NCI-H1436 treated with DMSO at 0.1 percent for 48 hours (cell line): Measurements from ENCODE around the gene LZIC.
"Not testable (repeated sequence)": the region's sequence is repeated elsewhere in the genome, so short reads cannot be mapped to it uniquely, and the experiment has no call there.

ENCODE experiments used
- DNase-seq: peaks from one replicate; lab custom pipeline; 2025; lab: John Stamatoyannopoulos, UW

The LZIC gene

DNA sequence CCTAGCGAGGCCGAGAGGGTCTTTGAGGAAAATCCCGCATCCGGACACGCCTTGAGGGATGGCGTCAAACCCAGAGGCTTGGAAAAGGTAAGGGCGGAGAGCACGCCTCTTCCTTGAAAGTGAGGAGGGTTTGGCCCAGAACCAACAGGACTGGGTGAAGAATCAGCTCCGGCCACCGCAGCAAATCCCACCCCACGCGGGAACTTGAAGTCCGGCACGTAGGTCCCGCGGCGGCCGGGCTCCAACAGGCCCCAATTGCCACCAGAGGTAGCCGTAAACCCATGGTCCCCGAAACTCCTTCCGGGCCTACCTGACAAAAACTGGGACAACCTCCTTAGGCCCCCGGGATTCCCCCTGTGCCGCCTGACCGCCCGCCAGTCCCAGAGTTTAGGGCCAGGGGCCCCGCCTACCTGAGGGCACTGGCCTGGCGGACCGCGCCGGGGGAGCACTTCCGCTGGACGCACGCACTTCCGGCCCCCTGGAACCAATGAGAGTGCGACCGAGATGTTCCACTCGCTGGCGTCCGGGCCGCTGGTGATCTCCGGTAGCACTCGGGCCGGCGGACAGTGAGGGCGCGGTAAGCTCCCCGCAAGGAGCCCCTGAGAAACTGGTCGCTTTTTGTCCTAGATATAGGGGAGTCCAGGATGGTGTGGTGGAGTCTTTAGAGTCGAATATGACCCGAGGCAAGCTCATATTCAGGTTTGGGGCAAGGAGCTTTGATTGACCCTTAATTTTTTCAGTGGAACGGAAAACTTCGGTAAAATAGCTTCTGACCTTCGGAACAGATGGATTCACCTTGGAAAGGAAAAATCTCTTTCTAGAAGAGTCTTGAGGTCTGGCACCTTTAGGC is at the start of gene LZIC, which contains the start of gene NMNAT1:
Gene LZIC (minus strand): TSS at position 453 of the 850 bp plus-strand sequence. CDS start 6,772 bp downstream, outside the sequence.
Gene NMNAT1 (plus strand): TSS at position 537 of the 850 bp plus-strand sequence. CDS start 28,599 bp downstream, outside the sequence.
- peak; percentile 48 for DNase-seq

DNA sequence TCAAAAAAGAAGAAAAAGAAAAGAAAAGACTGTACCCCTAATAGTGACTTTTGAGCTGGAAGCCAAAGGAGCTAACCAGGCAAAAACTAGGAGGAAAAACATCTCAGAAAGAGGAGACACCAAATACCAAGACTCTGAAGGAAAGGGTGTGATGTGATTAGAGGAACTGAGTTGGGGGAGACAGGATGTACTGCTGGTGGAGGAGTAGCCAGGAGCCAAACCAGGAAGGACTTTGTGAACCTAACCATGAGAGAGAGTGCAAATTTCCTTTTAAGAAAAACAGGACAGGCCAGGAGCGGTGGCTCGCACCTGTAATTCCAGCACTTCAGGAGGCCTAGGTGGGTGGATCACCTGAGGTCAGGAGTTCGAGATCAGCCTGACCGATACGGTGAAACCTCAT is 49.7 kb upstream of the LZIC start:
- DNase-seq, result no peak

DNA sequence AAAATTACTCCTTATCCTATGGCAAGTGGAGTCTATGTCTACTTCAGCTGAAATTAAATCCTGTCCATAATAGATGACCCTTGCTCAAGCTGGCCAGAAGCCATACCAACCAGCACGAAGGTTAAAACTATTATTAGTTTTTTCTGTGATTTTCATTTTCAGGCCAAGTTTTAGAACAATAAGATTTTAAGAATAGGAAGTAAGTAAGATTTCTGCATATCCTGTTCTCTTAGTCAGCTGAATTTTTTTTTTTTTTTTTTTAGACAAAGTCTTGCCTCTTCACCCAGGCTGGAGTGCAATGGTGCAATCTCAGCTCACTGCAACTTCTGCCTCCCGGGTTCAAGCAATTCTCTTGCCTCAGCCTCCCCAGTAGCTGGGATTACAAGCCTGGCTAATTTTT is 47.8 kb upstream of the LZIC start:
- DNase-seq, result no peak

DNA sequence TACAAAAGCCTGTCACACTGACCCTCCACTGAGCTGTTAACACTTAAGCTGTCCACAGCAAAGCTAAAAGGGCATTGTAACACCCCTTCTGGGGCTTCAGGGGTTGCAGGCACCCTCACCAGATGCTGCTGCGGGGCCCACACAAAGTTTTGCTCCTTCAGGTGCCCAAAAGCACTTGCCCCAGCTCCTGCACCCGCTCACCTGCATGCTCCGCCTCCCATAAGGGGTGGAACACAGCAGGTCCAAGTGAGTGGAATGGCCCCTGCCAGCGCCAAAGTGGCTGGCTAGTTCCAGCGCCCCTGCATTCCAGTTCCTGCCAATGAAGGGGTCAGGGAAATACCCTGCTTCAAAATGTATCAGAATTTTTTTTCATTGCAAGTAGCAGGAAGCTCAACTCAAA is 46.6 kb upstream of the LZIC start:
- no peak for DNase-seq

DNA sequence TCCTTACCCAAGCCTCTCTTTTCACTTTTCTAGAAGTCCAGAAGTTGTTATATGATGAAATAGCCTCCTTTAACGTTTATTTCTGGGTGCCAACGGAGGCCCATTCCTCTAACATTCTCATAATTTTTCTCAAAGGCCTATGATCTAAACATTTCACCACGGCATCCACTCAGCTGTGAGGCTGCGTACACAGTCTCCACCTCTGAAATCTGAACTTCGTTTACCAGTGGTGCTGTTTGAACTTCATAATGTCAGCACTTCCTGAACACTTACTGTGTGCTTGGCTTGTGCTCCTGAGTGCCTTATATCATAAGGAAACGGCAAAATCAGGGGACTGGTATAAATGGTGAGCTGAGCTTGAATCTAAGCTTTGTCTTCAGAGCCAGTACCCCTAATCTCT is 41.8 kb upstream of the LZIC start:
- DNase-seq, result no peak

DNA sequence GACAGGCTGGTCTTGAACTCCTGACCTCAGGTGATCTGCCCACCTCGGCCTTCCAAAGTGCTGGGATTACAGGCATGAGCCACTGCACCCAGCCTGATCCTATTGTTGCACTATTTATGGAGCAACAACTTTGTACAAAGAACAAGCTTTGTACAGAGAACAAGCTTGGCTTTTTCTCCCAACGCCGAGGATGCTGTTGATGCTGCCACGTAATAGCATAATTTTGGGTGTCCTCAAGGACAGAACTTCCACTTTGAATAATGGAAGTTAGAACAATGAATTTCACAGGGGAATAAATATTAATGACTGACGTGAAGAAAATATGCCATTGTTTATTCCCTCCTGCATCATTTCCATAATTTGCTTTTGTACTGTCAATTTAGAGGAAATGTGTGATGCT is 41.1 kb upstream of the LZIC start:
- no peak for DNase-seq

DNA sequence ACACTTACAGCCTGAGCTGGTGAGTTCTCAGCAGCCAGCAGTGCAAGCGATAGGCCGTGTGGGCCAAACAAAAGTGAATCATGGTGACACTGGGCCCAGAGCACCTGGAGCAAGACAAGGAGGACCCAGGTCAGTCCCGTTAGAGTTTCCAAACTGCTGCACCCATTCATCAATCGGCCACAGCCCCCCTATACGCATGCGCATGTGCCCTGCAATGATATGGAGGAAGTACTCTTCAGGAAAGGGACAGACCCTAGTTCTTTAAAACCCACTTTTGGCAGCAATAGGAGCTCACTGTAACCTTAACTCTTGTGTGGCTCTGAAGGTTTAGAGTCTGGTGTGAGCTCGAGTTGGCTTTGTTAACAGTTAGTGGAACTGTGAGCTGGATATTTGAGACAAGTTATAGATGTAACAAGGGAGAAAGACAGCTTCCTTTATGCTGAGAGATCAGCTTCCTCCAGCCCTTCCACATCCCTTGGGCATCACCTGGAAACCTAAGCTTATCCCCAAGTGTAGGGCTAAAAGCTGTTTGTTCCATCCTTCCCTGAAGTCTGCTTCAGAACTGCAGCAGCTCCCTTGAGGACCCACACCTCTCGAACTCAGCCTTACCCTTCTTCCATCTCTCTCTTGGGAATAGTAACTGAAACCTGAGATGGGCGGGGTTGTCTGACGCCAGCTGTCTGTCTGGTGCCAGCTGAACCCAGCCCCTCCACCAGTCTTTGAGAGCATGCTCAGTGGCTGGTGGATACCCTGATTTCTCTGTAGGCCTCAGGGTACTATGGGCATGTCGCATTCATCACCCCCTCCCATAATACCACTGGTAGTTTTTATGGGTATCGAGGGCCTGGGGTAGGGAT is 17.7 kb upstream of the LZIC start:
- peak; percentile 74 for DNase-seq

DNA sequence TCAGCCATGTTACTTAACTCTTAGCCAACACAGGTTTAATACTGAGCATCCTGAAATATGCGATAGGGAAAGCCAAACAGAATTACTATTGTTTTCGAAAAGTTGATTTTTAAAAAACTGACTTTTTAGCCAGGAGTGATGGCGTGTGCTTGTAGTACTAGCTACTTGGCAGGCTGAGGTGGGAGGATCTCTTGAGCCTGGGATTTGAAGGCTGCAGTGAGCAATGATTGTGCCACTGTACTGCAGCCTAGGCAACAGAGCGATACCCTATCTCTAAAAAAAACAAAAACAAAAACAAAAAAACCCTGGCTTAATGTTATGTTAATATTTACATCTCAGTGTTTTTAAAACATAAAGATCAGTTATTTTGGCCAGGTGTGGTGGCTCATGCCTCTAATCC is 16.8 kb upstream of the LZIC start:
- no peak for DNase-seq

DNA sequence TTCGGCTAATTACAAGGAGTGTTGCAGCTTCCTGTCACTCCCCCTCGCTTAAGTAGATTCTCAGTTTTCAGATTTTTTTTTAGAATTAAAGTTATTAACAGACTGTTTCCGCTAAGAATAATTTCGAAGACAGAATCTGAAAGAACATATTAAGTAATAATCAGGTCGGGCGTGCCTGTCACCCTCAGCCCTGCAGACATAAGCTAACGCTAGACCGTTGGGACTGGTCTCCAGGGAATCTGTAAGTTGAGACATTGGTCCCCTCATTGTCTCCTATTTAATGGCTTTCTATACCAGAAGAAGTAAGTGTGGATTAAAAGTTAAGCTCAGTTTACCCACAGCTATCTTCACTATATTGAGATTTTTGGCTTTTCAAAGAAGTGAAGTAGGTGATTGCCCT is 14.5 kb upstream of the LZIC start:
- peak; percentile 10 for DNase-seq

DNA sequence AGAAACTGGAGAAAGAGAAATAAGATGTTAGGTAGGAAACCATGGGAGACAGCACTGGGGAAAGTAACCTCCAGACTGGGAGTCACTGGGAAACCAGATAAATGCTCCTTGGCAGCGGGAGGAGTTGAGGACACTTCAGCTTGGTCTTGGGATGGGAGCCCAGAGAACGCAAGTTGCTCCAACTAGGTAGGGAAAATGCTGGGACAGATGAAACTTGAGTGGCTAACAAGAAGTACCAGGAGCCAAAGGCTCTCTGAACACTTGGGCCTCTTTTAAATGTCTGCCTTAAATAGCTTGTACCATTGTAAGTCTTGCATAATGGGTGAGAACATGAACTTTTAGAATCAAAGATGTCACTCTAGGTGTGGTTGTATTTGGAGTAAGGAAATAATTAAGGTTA is 3.1 kb upstream of the LZIC start:
- no peak for DNase-seq

DNA sequence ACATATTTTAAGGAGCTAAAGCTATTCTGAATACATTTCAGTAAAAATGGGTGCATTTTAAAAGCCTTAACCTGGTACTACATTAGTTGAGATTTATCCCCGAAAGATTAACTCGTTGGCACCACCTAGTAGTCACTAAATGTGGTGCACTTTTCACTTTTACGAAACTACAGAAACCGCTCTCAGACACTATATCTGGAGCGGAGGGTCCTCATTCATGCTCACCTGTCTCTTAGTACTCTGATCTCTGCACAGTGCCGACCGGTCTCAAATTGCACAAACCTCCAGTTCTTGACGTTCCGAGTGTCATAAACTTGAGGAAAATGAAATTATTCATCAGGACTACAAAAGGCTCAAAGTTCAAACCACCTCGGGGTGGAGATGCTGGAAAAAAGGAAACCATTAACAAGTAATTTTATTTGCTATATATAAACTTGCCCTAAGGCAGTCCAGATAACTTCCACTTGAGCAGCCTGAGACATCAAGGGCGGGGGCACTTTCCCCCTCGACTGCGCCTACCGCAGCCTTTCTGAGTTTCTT is 722 bp downstream of the LZIC start:
- DNase-seq, result no peak

DNA sequence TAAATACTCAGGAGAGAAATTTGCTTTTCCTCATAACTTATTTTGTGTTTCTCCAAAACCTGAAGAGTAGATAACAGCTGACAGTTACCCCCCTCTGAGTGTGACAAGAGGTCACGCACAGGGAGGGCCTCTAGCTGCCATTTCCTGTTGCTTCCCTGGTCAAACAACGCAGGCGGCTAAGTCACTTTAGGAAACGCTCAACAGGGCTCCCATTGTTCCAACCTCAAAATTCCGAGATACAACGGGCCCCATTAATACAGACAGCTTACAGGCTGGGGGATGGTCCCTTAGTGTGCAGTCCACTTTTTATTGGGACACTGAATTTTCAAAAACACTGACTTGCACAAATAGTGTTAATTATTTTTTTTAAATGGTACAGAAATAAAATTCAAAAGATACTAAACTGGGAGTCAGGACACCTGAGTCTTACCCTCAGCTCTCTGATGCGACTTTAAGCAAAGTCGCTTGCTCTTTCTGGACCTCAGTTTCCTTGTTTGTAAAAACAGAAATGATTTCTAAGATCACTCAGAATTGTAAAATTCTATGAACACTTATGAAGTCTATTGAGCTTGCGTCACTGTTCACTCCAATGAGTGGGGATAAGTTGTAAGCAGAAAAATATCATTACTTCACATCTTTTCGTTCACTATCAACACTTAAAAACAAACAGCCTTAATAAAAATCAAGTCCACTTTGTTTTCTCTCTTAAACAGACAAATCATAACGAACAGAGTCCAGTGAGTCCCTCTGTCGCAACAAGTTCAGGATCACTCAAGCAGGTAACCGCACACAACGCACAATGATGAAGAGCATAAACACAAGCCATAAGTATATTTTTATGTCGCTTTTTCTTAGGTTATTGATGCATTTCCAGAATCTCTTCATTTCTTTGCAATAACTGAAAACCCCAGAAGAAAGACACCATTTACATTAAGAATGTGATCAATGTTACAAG is 13.5 kb downstream of the LZIC start:
- DNase-seq, result no peak

DNA sequence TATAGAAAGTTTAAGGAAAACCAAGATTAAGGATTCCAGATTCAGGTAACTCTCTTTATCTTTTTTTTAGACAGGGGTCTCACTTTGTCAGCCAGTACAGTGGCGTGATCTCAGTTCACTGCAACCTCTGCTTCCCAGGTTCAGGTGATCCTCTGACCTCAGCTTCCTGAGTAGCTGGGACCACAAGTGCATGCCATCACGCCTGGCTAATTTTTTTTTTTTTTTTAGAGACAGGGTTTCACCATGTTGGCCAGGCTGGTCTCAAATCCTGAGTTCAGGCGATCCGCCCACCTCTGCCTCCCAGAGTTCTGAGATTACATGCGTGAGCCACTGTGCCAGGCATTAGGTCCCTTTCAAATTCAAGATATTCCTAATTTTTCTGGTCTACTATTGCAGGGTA is 15.9 kb downstream of the LZIC start:
- no peak for DNase-seq

DNA sequence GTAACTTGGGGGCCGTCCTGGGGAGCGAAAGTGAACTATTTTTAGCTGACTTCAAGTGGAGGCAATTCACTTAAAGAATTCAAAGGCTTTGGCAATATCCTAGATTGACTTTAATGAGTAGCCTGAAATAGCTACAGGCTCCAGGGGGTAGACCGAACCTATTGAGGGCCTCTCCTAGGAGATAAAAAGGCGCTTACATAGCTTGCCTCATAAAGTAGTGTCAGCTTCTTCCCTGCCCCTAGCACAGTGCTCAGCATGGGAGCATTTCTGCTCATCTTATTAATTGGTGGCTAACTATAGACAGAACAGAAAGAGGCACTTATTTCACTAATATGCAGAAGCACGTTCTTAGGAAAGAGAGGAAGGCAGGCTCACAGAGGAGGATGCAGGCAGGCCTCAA is 20.8 kb downstream of the LZIC start:
- no peak for DNase-seq

DNA sequence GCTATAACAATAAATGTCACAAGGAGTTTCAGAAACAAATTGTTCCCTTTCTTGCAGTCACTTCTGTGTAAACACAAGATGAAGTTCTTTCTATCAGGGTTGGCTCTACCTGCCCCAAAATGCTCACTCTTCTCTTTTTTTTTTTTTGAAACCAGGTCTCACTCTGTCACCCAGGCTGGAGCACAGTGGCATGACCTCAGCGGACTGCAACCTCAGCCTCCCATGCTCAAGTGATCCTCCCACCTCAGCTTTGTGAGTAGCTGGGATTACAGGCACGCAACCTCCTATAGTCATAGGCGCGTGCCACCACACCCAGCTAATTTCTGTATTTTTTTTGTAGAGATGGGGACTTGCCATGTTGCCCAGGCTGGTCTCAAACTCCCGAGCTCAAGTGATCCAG is 22.6 kb downstream of the LZIC start:
- no peak for DNase-seq

DNA sequence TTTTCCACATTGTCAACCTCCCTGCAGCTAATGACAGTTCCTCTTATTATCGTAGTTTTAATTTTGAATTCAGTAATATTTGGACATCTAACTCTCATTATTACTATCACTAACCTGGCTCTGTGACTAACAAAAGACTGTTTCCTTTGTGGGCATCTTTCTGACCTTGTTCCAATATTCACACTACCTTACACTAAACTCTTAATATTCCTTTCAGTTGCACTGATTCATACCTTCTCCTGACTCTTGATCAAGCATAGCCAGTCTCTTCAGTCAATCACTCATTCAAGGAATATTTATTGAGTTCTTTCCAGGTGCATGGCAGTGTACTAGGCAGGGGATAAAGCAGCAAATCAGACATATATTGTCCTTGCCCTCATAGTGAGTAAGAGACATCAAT is 25.3 kb downstream of the LZIC start:
- no peak for DNase-seq

DNA sequence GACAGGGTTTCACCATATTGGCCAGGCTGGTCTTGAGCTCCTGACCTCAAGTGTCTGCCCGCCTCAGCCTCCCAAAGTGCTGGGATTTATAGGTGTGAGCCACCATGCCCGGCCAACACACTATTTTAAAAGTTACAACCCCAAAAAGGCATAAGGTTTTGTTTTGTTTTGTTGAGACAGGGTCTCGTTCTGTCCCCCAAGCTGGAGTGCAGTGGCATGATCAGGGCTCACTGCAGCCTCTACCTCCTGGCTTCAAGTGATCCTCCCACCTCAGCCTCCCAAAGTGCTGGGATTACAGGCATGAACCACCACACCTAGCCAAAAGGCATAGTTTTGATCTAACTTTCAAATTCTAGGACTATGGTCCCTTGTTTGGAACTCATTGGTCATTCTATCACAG is 25.7 kb downstream of the LZIC start:
- DNase-seq, result not testable (repeated sequence)

DNA sequence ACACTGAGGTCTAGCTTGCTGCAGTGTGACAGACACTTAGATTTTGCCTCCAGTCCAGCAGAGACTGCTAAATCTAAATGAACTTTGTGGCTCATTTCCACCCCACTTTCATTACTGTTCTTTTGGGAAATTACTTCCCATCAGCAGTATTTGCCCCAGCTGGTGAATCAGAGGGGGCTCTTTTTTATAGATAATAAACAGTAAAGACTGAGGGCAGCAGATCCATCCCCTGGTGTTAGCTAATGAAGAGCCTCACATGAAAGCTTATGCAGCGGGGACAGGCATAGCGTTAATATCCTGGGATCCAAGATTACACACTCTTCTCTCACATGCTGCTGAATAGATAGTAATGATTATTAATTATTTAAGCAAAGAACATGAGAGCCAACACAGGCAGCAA is 26.7 kb downstream of the LZIC start:
- no peak for DNase-seq

DNA sequence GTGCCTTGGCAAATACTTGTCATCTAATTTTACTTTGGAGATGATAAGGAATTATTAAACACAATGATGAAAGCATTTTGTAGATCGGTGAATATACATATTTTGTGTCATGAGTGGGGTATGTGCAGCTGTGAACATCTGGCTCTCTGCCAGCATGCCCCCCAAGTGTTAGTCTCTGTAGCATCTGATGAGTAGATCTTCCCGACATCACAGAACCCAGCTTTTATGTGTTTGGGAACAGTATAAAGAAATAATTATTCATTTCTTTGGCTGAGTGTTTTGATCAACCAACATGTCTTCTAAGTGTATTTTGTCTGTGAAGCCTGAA is 28.6 kb downstream of the LZIC start:
- DNase-seq, result no peak

DNA sequence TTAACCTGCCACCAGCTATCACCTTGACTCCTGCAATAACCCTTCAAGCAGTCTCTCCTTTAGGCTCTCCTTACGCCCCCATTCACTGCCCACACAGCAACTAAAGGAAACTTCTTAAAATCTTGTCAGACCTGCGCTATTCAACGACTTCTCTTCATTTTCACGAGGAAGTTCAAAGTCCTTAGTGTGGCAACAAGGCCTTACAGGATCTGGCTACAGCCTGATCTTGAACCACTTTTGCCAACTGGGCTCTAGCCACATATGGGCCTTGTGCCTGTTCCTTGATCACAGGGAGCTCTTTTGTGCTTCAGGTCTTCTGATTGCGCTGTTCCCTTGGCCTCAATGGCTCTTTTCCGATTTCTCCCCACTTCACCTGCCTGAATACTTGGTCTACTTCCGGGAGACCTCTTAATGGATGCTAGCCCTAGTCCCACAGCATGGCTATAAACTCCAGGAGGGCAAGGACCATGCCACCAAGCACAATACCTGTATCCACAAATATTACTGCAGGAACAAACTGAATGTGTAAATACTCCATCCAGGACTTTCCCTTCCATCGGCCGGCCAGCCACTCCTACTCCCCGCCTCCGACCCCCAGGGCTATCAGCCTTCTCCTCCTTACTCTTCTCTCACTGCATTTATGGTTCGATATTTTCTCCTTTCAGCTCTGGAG is 30.8 kb downstream of the LZIC start:
- no peak for DNase-seq
